Stimulated activated CD4-positive, alpha-beta T cell treated with anti-CD3 and anti-CD28 coated beads, TNF-alpha, amount 100 ng/mL, for 24 hours (primary cell): ENCODE measurements around the gene KIF4A.
"Not testable (repeated sequence)": the region's sequence is repeated elsewhere in the genome, so short reads cannot be mapped to it uniquely, and the experiment has no call there.

Experiments used
- DNase-seq, 3 experiments: peaks; one replicate each; pipeline ENCODE4 v3.0.0-alpha.2; 2020; ENCODE audit warnings: low read depth in 3 of 3

KIF4A gene, protein sequence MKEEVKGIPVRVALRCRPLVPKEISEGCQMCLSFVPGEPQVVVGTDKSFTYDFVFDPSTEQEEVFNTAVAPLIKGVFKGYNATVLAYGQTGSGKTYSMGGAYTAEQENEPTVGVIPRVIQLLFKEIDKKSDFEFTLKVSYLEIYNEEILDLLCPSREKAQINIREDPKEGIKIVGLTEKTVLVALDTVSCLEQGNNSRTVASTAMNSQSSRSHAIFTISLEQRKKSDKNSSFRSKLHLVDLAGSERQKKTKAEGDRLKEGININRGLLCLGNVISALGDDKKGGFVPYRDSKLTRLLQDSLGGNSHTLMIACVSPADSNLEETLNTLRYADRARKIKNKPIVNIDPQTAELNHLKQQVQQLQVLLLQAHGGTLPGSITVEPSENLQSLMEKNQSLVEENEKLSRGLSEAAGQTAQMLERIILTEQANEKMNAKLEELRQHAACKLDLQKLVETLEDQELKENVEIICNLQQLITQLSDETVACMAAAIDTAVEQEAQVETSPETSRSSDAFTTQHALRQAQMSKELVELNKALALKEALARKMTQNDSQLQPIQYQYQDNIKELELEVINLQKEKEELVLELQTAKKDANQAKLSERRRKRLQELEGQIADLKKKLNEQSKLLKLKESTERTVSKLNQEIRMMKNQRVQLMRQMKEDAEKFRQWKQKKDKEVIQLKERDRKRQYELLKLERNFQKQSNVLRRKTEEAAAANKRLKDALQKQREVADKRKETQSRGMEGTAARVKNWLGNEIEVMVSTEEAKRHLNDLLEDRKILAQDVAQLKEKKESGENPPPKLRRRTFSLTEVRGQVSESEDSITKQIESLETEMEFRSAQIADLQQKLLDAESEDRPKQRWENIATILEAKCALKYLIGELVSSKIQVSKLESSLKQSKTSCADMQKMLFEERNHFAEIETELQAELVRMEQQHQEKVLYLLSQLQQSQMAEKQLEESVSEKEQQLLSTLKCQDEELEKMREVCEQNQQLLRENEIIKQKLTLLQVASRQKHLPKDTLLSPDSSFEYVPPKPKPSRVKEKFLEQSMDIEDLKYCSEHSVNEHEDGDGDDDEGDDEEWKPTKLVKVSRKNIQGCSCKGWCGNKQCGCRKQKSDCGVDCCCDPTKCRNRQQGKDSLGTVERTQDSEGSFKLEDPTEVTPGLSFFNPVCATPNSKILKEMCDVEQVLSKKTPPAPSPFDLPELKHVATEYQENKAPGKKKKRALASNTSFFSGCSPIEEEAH

DNA sequence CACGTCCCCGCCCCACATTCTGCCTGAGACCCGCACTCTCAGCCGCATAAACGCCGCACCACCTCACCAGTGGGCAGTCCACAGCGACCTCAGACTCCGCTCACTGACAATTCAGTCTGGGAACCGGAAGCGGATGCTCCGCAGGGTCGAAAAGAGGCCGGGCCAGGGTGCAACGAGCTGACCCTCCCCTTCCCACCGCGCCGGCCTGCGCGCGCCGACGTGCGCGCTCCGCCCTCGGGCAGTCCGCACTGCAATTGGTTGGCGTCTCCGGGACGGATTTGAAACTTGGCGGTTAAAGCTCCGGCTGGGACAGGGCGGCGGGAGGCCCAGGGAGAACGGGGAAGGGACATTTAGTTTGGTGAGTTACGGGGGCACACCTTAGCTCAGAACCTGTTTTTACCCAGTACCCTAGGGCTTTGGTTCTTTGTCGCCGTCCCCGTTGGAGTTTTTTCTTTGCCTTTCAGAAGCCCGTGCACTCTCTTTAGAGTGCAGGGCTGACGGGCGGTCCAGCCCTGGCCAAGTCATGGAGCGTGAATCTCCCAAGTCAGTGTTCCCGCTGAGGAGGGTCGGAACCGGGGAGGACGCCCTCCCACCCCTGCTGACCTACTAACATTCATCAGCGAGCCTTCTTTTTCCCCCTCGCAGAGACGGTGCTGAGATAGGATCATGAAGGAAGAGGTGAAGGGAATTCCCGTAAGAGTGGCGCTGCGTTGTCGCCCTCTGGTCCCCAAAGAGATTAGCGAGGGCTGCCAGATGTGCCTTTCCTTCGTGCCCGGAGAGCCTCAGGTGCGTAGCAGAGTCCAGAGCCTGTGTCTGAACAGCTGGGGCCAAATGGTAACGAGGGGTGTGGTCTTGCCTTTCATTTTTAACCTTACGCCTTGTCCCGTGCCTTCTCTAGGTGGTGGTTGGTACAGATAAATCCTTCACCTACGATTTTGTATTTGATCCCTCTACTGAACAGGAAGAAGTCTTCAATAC, at the start of gene KIF4A, which contains the start of gene PDZD11:
Gene KIF4A (plus strand): TSS at position 312 of the 978 bp plus-strand sequence. CDS start 355 bp downstream, at position 667.
Gene PDZD11 (minus strand): TSS at position 135 of the 978 bp plus-strand sequence. CDS start 586 bp downstream, outside the sequence.
- peak; percentile 51 to 79 (median 55) for DNase-seq

DNA sequence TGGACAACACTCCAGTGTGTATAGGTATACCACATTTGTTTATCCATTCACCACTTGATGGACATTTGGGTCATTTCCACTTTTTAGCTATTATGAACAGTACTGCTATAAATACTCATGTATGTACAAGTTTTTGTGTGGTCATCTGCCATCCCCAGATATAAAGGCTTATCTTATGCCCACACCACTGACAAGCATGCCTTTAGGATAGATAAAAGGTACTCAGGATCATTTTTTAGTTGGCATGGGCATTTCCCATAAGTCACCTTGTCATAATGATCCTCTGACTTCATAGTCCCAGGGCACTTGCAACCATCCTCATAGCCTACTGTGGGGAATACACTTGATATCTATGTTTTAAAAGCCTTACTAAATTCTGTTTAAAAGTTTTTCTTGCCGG, 49.2 kb upstream of the KIF4A start:
- no peak for DNase-seq

DNA sequence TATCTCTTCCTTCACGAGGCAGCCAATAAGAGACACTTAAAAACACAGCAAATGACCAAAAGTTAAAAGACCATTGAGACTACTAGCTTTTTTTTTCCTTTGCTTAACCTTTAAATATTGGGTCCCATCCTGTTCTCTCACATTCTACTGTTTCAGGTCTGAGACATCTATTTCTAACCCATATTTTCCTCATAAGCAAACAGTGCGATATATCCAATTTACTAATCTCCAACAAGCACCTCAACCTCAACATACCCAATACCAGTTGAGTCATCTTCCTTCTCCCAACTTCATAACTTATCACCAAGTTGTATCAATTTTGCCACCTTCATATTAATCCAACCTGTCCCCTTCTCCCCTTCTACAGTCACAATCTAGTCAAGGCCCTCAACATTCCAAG, 48.4 kb upstream of the KIF4A start:
- no peak for DNase-seq

DNA sequence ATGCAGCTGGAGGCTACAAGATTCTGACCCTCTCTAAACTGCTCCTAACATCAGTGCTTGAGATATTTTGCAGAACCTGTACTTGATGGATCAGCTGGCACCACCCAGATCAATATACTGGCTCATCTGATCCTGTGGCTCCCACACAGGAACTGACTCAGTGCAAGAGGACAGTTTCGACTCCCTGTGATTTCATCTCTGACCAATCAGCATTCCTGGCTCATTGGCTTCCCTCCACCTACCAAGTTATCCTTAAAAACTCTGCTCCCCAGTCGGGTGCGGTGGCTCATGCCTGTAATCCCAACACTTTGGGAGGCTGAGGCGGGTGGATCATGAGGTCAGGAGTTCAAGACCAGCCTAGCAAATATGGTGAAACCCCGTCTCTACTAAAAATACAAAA, 46.3 kb upstream of the KIF4A start:
- not testable (repeated sequence) for DNase-seq

DNA sequence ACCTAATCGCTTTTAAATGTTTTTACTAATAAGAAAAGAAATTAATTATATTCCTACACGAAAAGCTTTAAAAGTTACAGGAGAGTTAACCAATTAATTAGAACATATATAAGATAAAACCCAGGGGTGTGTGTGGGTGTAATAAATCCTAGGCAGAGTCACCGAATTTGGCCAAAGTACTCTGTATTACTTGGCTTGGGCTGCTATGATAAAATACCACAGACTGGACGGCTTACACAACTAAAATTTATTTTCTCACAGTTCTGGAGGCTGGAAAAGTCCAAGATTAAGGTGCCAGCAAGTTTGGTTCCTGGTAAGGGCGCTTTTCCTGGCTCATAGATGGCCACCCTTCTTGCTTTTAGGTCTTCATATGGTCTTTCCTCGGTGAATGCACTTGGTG, 45.0 kb upstream of the KIF4A start:
- DNase-seq = no peak

DNA sequence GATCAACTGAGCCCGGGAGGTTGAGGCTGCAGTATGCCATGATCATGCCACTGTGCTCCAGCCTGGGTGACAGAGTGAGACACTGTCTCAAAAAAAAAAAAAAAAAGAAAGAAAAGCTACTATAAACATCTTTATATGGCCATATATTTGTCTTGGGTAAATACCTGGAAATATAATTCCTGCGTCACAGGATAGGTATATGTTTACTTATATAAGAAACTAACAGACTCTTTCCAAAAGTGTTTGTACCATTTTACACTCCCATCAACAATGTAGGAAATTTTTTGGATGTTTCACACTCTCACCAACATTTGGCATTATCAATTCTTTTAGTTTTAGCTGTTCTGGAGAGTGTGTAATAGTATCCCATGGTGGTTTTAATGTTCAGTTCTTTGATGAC, 42.7 kb upstream of the KIF4A start:
- no peak for DNase-seq

DNA sequence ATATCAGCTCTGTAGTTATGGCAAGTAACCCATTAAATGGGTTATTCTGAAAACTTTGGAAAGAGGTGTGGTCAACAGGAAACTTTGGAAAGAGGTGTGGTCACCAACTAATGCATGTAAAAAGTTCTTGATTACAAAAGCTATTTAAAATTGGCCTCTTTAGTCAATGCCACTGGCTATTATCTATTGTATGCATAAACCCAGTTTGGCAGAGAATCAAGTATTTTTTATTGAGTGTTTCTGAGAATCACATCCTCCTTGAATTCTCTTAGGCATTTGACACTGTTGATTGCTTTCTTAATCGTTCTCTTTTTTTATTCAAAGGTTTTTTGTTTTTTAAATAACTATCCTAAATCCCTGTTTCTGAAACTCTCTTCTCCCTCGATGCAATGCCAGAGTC, 37.4 kb upstream of the KIF4A start:
- no peak for DNase-seq

DNA sequence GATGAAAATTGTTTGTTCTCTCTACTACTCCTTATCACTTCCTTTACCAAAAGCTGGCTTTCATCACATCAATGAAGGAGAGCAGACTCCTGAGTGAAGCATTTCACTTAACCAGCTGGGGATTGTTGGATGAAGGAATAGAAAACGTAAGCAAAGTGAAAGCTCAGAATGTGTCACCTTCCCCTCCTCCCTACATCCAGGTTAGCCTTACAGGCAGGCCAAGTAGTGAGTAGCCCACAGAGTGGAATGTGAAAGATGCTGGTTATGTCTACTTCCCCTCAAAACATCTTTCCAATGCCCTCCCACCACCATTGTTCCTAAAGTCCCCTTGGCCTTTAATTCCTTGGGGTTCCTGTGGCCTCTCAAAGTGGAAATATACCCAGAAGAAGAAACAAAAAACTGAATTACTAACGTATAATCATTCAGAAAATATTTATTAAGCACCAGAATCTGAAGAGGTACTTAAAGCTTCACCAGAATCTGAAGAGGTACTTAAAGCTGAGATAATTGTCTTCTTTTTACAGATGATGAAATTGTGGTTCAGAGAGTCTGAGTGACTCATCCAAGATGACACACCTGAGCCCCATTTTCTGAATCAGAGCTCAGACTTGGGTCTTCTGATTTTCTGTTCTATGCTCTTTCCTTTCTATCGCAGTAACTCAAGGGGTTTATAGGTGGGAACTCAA, 36.4 kb upstream of the KIF4A start:
- no peak for DNase-seq

DNA sequence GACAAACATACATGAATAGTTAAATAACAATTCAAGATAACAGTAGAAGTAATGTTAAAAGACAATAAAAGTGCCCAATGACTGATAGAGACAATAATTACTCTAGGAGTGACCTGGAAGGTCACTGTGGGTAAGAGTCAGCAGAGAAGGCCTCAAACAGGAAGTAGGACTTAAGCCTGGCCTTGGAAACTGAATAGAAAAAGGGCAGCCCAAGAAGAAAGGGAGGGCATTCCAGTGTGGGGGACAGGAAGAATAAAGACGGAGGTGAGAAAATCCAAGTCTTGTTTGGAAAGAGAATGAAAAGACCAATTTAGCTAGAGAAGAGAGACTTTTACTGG, 35.9 kb upstream of the KIF4A start:
- DNase-seq = no peak

DNA sequence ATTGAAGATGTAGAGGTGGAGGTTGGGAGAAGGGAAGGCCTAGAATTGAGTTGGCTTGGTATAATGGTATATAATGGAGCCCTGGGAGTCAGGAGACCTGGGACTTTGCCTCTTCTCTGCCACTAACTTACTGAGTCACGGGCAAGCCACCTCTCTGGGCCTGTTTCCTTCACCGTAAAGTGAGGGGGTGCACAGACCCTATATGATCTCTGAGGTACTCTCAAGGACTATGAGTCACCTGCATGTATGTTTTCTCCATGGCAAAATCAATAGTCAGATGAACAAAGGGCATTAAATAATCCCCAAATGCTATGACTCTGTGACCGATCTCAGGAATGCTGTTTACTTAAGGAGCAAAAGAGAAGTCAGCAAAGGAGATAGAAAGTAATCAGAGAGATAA, 35.0 kb upstream of the KIF4A start:
- no peak for DNase-seq

DNA sequence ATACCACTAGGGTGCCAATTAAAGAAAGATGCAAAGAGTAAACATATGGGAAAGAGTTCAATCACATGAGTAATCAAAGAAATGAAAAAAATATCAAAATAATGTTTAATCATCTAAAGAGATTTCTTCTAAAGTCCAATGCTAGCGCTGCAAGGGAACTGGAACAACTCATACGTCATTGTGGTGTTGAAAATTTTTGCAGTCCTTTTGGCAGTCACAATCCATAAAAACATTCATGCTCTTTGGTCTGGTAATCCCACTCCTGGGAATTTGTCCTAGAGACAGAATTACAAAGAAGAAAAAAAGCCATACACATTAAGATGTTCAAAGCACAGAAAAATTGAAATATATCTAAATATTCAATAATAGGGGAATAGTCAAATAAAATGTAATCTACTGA, 34.5 kb upstream of the KIF4A start:
- DNase-seq = no peak

DNA sequence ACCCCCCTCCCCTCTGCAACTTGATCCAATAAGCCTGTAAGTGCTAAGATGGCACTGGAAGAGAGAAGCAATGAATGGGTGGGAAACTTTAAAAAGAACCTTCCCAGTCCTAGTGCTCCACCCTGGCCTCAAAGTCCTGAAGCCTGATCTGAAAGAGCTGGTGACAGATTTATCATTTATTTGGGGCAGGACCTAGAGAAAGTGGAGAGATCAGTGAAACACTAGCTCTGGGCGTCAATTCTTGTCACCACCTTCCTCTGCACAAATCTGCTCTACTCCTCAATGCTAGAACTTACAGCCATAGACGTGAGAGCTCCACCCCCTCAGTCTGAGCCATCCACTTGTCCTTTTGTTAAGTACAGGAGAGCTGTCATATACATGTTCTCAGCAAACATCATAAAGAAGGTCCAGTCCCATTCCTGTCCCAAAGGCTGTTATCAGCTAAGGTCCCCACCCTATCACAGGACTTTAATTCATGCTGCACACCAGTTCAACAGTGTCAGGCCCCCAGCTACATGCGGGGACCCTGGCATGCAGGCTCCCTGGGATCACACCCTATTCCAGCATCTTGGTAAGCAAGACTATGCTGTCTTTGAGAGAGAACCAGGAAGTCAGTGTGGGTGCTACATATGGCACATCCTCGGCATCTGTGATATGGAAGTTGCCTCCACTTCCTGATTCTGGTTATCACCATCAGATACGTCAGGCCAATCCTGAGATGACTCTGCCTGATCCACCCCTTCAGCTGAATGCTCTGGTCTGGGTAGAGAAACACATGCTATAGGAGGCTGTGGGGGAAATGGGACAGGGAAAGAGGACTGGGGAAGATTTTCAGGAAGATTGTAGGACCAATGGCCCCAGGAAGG, 32.2 kb upstream of the KIF4A start:
- DNase-seq = no peak

DNA sequence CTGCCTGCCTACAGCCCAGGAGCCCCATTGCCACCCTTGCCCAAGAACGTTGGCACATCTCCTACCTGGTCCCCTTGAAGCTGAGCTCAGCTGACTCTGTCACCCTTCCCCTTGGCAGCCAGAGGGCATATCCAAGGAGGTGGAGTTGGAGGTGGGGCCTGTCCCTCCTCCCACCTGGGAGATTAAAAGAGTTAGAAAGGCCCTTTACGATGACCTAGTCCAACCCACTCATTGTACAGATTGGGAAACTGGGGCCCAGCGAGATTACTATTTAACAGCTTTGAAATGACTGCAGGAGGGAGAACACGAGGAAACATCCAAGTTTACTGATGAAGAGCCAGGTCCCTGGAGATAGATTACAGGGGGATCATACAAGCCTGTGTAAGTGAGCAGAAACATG, 29.8 kb upstream of the KIF4A start, which contains the start of gene P2RY4:
Gene P2RY4 (minus strand): TSS at position 101 of the 400 bp plus-strand sequence. CDS start 580 bp downstream, outside the sequence.
- no peak for DNase-seq

DNA sequence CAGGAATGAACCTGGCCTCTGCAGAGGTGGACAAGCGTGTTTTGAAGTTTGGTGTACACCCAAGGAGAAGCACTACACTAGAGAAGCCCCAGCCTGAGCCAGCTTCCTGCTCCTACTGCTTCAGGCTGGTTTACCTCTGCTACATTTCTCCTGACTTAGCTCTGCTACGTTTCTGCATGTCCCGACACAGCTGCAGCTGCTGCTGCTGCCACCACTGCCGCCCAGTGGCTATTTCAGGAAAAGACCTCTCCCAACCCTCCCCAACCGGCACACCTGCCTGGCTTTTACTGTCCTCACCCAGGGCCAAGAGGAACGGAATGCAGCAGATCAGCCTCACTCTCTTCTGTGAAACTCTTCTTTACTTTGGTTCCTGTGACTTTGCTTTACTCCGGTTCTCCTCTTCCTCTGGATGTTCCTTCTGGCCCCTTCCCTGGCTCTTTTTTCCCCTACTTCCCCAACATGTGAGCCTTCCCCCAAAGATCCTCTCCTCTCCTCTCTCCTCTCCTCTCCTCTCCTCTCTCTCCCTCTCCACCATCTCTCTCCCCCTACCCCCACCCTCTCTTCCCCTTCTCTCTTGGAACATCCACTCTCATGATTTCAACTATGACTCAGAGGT, 26.8 kb upstream of the KIF4A start:
- peak in 2 of 3 experiments; percentile 1 to 19 for DNase-seq

DNA sequence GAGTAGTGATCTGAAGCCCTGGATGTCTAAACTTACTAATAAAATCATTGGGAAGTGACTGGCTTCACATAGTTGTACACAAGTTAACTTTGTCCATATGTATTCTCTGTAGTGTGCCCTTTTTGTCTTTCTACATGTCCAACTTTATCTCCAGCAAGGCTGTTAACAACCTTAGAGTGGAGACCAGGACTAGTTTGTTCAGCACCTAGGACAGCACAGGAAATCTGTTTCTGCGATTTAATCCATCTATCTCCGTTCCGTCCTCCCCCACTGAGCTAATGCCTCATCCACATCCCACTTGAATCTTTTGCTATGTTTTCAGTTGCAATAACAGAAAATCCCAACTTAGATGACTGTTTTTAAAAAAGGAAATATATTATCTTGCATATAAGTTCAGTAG, 25.1 kb upstream of the KIF4A start:
- no peak for DNase-seq

DNA sequence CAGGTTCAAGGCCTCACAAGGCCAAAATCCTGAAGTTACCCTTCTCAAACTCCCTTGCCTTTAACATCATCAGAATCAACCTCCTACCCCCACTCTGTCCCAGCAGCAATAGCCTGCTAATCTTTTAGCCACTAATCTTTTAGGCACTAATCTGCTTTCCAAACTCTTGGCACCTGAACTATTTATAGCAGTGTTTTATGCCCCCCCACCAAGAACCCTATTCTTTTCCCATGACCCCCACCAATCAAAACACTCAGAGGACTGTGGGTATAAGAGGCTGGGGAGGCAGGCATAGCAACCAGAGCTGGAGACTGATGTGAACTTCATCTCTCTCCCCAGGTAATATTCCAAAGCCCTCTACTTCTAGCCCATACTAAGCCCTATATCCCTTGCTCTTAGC, 21.9 kb upstream of the KIF4A start, which contains the start of gene ARR3:
Gene ARR3 (plus strand): TSS at position 301 of the 400 bp plus-strand sequence. CDS start 1,052 bp downstream, outside the sequence.
- no peak for DNase-seq

DNA sequence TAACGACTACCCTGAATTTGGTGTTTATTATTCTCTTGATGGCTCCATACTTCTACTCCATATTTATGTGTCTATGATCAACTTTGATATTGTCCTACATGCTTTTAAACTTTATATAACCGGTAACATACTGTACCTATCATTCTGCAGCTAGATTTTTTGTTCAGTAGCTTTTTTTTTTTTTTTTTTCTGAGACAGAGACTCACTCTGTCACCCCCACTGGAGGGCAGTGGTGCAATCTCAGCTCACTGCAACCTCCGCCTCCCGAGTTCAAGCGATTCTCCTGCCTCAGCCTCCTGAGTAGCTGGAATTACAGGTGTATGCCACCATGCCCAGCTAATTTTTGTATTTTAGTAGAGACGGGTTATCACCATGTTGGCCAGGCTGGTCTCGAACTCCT, 15.9 kb upstream of the KIF4A start:
- not testable (repeated sequence) for DNase-seq

DNA sequence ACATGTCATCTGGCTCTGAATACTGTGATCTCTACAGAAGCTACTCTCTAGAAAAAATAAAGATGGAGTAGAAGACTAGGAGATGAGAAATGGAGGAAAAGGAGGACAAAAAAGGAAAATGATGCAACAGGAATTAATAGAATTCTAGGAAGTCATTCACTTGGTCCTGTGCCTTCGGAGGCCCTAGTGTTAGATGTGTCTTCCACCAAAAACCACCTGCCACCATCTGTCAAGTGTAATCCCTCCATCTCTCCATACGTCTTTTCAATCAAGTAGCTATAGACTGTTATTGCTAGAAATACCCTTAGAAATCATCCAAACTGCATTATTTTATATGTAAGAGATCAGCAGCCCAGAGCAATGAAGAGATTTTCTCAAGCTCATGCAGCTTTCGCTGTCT, 10.8 kb upstream of the KIF4A start:
- no peak for DNase-seq

DNA sequence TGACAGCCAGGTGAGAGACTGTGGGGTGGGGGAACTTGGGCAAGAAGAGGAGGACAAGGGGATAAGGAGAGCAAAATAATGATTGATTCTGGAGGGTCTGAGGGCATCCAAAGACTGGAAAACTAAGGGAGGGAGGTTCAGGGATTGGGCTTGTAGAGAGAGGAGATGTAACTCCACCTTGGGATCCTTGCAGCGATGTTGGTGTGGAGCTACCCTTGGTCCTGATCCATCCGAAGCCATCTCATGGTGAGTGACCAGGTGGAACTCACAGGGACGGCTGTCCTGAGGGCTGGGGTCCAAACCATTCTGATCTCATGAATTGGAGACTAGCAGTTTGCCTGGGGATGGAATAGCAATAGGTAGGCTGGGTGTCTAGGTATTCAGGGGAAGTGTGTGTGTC, 9.3 kb upstream of the KIF4A start:
- no peak for DNase-seq
